HepG2 (cell line): ENCODE results near the gene NFATC1. TPM values are rescaled to one million over a fixed set of nuclear protein-coding genes. Genes with fewer than 3 reads are reported as not detected.

ENCODE experiments used
- ATAC-seq: fragments of 200-7000 bp; cut with Tn5 transposase; 3 replicates; pipeline ENCODE4 v1.9.1; 2020; ENCODE audit warnings: mild to moderate bottlenecking, moderate library complexity
- BruUV-seq: library from RNA; stranded (reverse); fragments of 400-500 nt; replicated peaks from 2 replicates; lab custom pipeline; 2021; lab: Mats Ljungman, UMichigan
- CTCF ChIA-PET: fragments of 300-600 bp; formaldehyde crosslinking; extraction: SDS; loops from one replicate; lab custom pipeline; 2021; ENCODE audit warnings: low total read pairs, inconsistent platforms, low intra/inter-chr PET ratio; lab: Yijun Ruan, JAX
- POLR2A ChIA-PET: fragments of 350-600 bp; sonication (Branson Sonifier 250); formaldehyde crosslinking; loops from one replicate; lab custom pipeline; 2020; ENCODE audit warnings: antibody characterized with exemption, inconsistent platforms; lab: Yijun Ruan, JAX
- DNase-seq: peaks from one replicate; pipeline ENCODE4 v3.0.0-alpha.2; 2015; ENCODE audit warnings: low spot score
- FAIRE-seq: peaks from 3 replicates; lab custom pipeline; 2011; peaks lifted over from hg19 to GRCh38; lab: Jason Lieb, UNC
- H2AFZ ChIP-seq: one replicate; pipeline ENCODE4 v1.6.1; 2011; ENCODE audit warnings: low read length, inconsistent platforms
- H3K27ac ChIP-seq: fragments of 300-600 bp; 3 replicates; pipeline ENCODE4 v1.8.0; 2011; ENCODE audit warnings: mixed run types, mild to moderate bottlenecking, mixed read lengths, low read length, inconsistent platforms; ENCODE audit not compliant: insufficient read depth; ENCODE audit errors: extremely low read length
- H3K27me3 ChIP-seq, 2 experiments: fragments of 200-600 bp in 1 of 2; 2 replicates in 1 of 2; 3 replicates in 1 of 2; pipeline versions ENCODE4 v1.6.0 to v1.8.0; 2011; ENCODE audit warnings: low read length in 2 of 2, mild to moderate bottlenecking in 2 of 2, moderate library complexity in 2 of 2, inconsistent platforms in 1 of 2; ENCODE audit not compliant: insufficient read depth in 2 of 2, control insufficient read depth in 1 of 2
- H3K36me3 ChIP-seq, 2 experiments: fragments of 200-600 bp in 1 of 2; replicated peaks in 1 of 2; 2 replicates in 1 of 2; 3 replicates in 1 of 2; pipeline versions ENCODE4 v1.5.1 to v1.8.0; 2011; ENCODE audit warnings: low read length in 2 of 2, inconsistent platforms in 1 of 2; ENCODE audit not compliant: insufficient read depth in 2 of 2, control insufficient read depth in 1 of 2
- H3K4me1 ChIP-seq: 2 replicates; pipeline ENCODE4 v1.5.1; 2012; ENCODE audit warnings: low read length, inconsistent platforms; ENCODE audit not compliant: insufficient read depth
- H3K4me2 ChIP-seq: 2 replicates; pipeline ENCODE4 v1.6.0; 2011; ENCODE audit warnings: low read depth, low read length, inconsistent platforms
- H3K4me3 ChIP-seq, 3 experiments: fragments of 200-600 bp in 1 of 3; sonication (generic), shearing (Covaris generic) in 1 of 3; replicated peaks in 1 of 3; 2 replicates each; pipeline ENCODE4 v1.5.1; 2011 to 2016; ENCODE audit warnings: low read length in 3 of 3, inconsistent platforms in 2 of 3, low read depth in 2 of 3, mild to moderate bottlenecking in 2 of 3, control low read depth in 1 of 3, mixed read lengths in 1 of 3; ENCODE audit not compliant: insufficient read depth in 1 of 3
- H3K79me2 ChIP-seq: one replicate; pipeline ENCODE4 v1.6.1; 2011; ENCODE audit warnings: low read length, inconsistent platforms; ENCODE audit not compliant: insufficient read depth
- H3K9ac ChIP-seq: 2 replicates; pipeline ENCODE4 v1.6.0; 2011; ENCODE audit warnings: mild to moderate bottlenecking, low read depth, low read length, inconsistent platforms; ENCODE audit not compliant: insufficient read depth
- H3K9me3 ChIP-seq: 2 replicates; pipeline ENCODE4 v1.5.1; 2012; ENCODE audit warnings: mild to moderate bottlenecking, low read length
- H4K20me1 ChIP-seq: 2 replicates; pipeline ENCODE4 v1.6.0; 2011; ENCODE audit warnings: inconsistent platforms, mild to moderate bottlenecking, low read length, moderate library complexity; ENCODE audit not compliant: insufficient read depth
- AFF4 ChIP-seq: sonication (generic); formaldehyde crosslinking; IDR thresholded peaks from 2 replicates; pipeline ENCODE4 v1.4.0; 2020; ENCODE audit warnings: missing genetic modification reagents
- BCL6 ChIP-seq: IDR thresholded peaks from 2 replicates; pipeline ENCODE4 v1.6.1; 2016; ENCODE audit warnings: missing genetic modification reagents, missing compliant biosample characterization
- DBP ChIP-seq: sonication (generic); formaldehyde crosslinking; IDR thresholded peaks from 2 replicates; pipeline ENCODE4 v1.4.0; 2020; ENCODE audit warnings: missing genetic modification reagents; ENCODE audit errors: not compliant biosample characterization
- HNF4A ChIP-seq: sonication (generic); formaldehyde crosslinking; IDR thresholded peaks from 2 replicates; pipeline ENCODE4 v1.4.0; 2020; ENCODE audit warnings: missing genetic modification reagents
- MTA3 ChIP-seq: sonication (generic); formaldehyde crosslinking; IDR thresholded peaks from 2 replicates; pipeline ENCODE4 v1.4.0; 2020; ENCODE audit warnings: missing genetic modification reagents
- PRPF4 ChIP-seq: fragments of 200-400 bp; formaldehyde crosslinking; IDR thresholded peaks from 2 replicates; pipeline ENCODE4 v1.6.1; 2016; ENCODE audit warnings: low read length, low read depth; ENCODE audit not compliant: poor library complexity, severe bottlenecking
- RFXAP ChIP-seq: sonication (generic); formaldehyde crosslinking; IDR thresholded peaks from 2 replicates; pipeline ENCODE4 v1.4.0; 2020; ENCODE audit warnings: missing genetic modification reagents, borderline replicate concordance
- ZNF274 ChIP-seq: sonication (generic); formaldehyde crosslinking; IDR thresholded peaks from 2 replicates; pipeline ENCODE4 v1.5.1; 2020; ENCODE audit warnings: mild to moderate bottlenecking, missing genetic modification reagents
- ZNF580 ChIP-seq: IDR thresholded peaks from 2 replicates; pipeline ENCODE4 v1.6.1; 2016; ENCODE audit warnings: low read depth, borderline replicate concordance
- ZNF674 ChIP-seq: sonication (generic); formaldehyde crosslinking; IDR thresholded peaks from 2 replicates; pipeline ENCODE4 v1.5.0; 2020; ENCODE audit warnings: low read depth, mild to moderate bottlenecking, missing genetic modification reagents
- WGBS: methylation state at CpG from one replicate; pipeline ENCODE4 v1.1.6; 2017; ENCODE audit warnings: low lambda C conversion rate; 5-methylcytosine and 5-hydroxymethylcytosine counted together
- in situ Hi-C: cut with HindIII; loops from 2 replicates; pipeline ENCODE4 v1.10.0; 2017; ENCODE audit warnings: low pct_unique_long_range_greater_than_20kb; ENCODE audit not compliant: extremely low pct_ligation_motif_present
- intact Hi-C: fragments of 100-400 bp; cut with micrococcal nuclease; formaldehyde crosslinking; loops from one replicate; pipeline ENCODE4 v1.10.0; 2022; ENCODE audit not compliant: unreplicated experiment
- polyA plus RNA-seq, 8 experiments: library from polyadenylated mRNA; depleted of rRNA in 3 of 8; stranded (reverse) in 7 of 8; unstranded in 1 of 8; fragments of >200 nt; fragmentation: Illumina TruSeq in 4 of 8; extraction: Trizol in 4 of 8; gene quantifications; 2 replicates each; pipeline versions ENCODE4 v1.2.1 to v1.2.3, GENCODE V29; 2011 to 2016; ENCODE audit warnings: low read depth in 4 of 8, missing spikeins in 1 of 8, mixed read lengths in 1 of 8; ENCODE audit not compliant: insufficient read depth in 1 of 8
- total RNA-seq, 5 experiments: library from RNA; depleted of rRNA; stranded (reverse); fragments of >200 nt; fragmentation: Illumina TruSeq; extraction: Trizol; gene quantifications; 2 replicates each; pipeline ENCODE4 v1.2.3, GENCODE V29; 2016; ENCODE audit warnings: low read depth in 1 of 5

Gene NFATC1
- total and polyA plus RNA-seq, 2 of the 13 experiments (the other 11 are each of a cell fraction or from before 2014, with no cell fraction given) = not detected

GRCh38 chr18:79355433-79356335 is 40.0 kb upstream of the NFATC1 start (continued):
- no peak for TF ChIP-seq RFXAP (CRISPR knock-in tag)

- POLR2A ChIA-PET = no interaction called here
These were observed 39.3 kb upstream of the NFATC1 start for GRCh38 chr18:79356435-79356834.

GRCh38 chr18:79360933-79361332 is 34.8 kb upstream of the NFATC1 start:
- no TSS peak for BruUV-seq
- Histone ChIP-seq H3K4me3 (no peak overlapping the region), H3K27ac (no peak overlapping the region), H3K9me3 (no peaks in the 10 kb centered on the region), H3K4me1 (no peaks in the 10 kb centered on the region), H2AFZ (no peak overlapping the region), H3K27me3 (no peaks in the 10 kb centered on the region), H3K36me3 (peaks cover 3 to 23% of the 10 kb centered on the region in 2 experiments; a peak in 4 of 5 replicates), H3K79me2 (no peaks in the 10 kb centered on the region), H3K9ac (no peak overlapping the region), H4K20me1 (no peaks in the 10 kb centered on the region), H3K4me2 (no peak overlapping the region)
- CTCF ChIA-PET = no interaction called here
- DNase-seq = no peak
- intact Hi-C loops (no loop called here), in situ Hi-C loops (no loop called here)
- no peak for ATAC-seq
- 91% methylated on average over 12 of the region's 12 CpGs for WGBS
- FAIRE-seq = no peak
- POLR2A ChIA-PET = no interaction called here
- TF ChIP-seq AFF4 (no peak), MTA3 (CRISPR knock-in tag) (no peak), BCL6 (CRISPR knock-in tag) (no peak), DBP (CRISPR knock-in tag) (no peak)

More at GRCh38 chr18:79356435-79356834, 39.3 kb upstream of the NFATC1 start:
- no peaks in the 10 kb centered on the region for H4K20me1 ChIP-seq
- BruUV-seq = no TSS peak
- in situ Hi-C loops = no loop called here
- H3K79me2 ChIP-seq = no peaks in the 10 kb centered on the region
- no peak overlapping the region for H3K27ac ChIP-seq
- no peaks in the 10 kb centered on the region for H3K4me1 ChIP-seq
- CTCF ChIA-PET = no interaction called here
- TF ChIP-seq ZNF674 (CRISPR knock-in tag) (no peak), ZNF274 (CRISPR knock-in tag) (no peak), HNF4A (CRISPR knock-in tag) (no peak), PRPF4 (no peak), BCL6 (CRISPR knock-in tag) (no peak), ZNF580 (CRISPR knock-in tag) (no peak)
- no peak for DNase-seq
- no peaks in the 10 kb centered on the region for H3K9me3 ChIP-seq
- peaks cover 0 to 18% of the 10 kb centered on the region in 2 experiments; a peak in 1 of 5 replicates for H3K36me3 ChIP-seq
- H2AFZ ChIP-seq = no peak overlapping the region
- H3K4me3 ChIP-seq = no peak overlapping the region
- ATAC-seq = no peak
- 95% methylated on average over 5 of the region's 5 CpGs for WGBS
- no peak for FAIRE-seq
- H3K4me2 ChIP-seq = no peak overlapping the region
- no peaks in the 10 kb centered on the region for H3K27me3 ChIP-seq
- H3K9ac ChIP-seq = no peak overlapping the region
- intact Hi-C loops = loop anchor here (10.0 kb wide), 1 partner anchor 288 kb away; no protein-coding TSS in a partner anchor
